ENCODE measurements around the gene ROR2.

DNA sequence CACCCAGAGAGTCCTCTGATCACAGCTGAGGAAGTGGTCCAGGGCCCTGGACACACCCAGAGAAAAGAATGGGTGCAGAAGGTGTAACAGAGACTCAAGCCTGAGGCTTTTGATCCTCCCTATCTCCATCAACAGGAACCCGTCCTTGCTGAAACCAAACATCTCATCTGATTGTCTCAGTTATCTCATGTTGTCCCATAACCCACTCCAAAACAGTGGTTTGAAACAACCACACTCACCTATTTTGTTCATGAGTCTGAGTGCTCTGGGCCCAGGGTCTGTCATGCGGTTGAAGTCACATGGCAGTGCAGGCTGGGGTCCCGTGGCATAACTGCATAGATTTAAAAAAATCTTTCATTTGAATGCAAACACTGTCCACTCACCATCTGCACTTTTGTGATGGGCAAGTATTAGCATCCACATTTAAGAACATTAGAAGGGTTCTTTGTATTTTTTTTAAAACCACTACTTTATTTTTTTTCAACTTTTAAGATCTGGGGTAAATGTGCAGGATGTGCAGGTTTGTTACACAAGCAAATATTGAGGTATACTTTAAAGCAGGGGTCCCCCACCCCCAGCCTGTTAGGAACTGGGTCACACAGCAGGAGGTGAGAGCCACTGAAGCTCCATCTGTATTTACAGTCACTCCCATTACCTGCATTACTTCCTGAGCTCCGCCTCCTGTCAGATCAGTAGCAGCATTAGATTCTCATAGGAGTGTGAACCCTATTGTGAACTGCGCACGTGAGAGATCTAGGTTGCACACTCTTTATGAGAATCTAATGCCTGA, 255.8 kb downstream of the ROR2 start:
- TF ChIP-seq, protein P1, sequence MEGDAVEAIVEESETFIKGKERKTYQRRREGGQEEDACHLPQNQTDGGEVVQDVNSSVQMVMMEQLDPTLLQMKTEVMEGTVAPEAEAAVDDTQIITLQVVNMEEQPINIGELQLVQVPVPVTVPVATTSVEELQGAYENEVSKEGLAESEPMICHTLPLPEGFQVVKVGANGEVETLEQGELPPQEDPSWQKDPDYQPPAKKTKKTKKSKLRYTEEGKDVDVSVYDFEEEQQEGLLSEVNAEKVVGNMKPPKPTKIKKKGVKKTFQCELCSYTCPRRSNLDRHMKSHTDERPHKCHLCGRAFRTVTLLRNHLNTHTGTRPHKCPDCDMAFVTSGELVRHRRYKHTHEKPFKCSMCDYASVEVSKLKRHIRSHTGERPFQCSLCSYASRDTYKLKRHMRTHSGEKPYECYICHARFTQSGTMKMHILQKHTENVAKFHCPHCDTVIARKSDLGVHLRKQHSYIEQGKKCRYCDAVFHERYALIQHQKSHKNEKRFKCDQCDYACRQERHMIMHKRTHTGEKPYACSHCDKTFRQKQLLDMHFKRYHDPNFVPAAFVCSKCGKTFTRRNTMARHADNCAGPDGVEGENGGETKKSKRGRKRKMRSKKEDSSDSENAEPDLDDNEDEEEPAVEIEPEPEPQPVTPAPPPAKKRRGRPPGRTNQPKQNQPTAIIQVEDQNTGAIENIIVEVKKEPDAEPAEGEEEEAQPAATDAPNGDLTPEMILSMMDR (IDR thresholded peaks at IDR 0.05 in 8 of 11, conservative IDR thresholded peaks at IDR 0.05 in 3 of 11): no peak
- TF ChIP-seq POLR2A (IDR thresholded peaks at IDR 0.05): no peak
- no peak for TF ChIP-seq POLR2AphosphoS5 (IDR thresholded peaks at IDR 0.05)
